Astrocyte of the cerebellum (primary cell): ENCODE measurements around the gene ZDHHC11B.
"Not testable (repeated sequence)": the region's sequence is repeated elsewhere in the genome, so short reads cannot be mapped to it uniquely, and the experiment has no call there.

Experiments used
- DNase-seq: peaks from one replicate; pipeline ENCODE4 v3.0.0-alpha.2; 2011; ENCODE audit warnings: low read depth
- H3K4me3 ChIP-seq: 2 replicates; pipeline ENCODE4 v1.5.1; 2011; ENCODE audit warnings: mild to moderate bottlenecking, low read depth, low read length, moderate library complexity
- in situ Hi-C: cut with HindIII; loops from 2 replicates; pipeline ENCODE4 v1.10.0; 2017; ENCODE audit warnings: low sequenced_read_pairs
- TF ChIP-seq, protein P1 (sequence below): IDR thresholded peaks from 2 replicates; pipeline ENCODE4 v1.5.1; 2012; ENCODE audit warnings: low read length, low read depth, moderate library complexity, mild to moderate bottlenecking; ENCODE audit errors: missing control alignments

The ZDHHC11B gene

DNA sequence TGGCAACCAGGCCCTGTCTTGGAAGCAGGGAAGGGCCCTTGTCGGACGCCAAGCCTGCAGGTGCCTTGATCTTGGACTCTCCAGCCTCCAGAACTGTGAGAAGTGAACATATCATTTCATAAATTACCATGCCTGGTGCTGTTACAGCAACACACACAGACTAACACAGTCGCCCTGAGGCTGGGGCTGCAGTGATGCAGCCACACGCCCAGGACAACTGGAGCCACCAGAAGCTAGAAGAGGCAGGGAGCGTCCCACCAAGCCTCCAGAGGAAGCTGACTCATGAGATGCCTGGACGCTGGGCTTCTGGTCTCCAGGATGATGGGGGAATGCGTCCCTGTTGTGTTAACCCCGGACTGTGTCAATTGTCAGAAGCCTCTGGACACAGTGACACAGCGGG, 5.6 kb downstream of the ZDHHC11B start:
- H3K4me3 ChIP-seq, in situ Hi-C loops, DNase-seq: not testable (repeated sequence)

DNA sequence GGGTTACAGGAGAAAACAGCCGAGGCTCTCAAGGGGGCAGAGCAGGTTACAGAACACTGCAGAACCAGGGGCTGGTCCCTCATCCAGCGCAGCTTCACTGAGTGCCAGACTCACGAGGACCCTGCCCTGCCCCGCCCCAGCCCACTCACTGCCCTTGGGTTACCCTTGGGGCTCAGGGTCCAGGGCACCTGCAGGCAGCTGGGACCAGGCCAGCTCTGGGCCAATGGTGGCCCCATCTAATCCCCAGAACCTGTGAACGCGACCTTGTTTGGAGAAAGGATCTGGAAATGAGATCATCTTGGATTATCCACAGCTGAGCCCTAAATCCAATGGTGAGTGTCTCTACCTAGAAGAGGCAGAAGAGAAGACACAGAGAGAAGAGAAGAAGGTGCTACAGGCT, 6.1 kb downstream of the ZDHHC11B start:
- DNase-seq, in situ Hi-C loops, H3K4me3 ChIP-seq: not testable (repeated sequence)

DNA sequence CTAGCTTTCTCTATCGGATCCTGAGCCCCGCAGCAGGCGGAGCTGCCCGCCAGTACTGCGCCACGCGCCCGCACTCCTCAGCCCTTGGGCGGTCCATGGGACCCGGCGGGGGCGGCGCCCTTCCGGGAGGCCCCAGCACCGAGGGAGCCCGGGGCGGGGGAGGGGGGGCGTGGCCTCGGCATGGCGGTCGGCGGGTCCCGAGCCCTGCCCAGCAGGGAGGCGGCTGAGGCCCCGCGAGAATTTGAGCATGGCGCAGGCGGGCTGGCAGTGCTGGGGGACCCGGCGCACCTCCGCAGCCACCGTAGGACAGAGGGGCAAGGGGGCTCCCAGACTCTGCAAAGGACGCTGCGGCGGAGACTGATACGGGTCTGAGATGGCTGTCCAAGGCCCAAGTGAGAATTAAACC, 6.8 kb downstream of the ZDHHC11B start:
- DNase-seq = no peak
- TF ChIP-seq, protein P1, sequence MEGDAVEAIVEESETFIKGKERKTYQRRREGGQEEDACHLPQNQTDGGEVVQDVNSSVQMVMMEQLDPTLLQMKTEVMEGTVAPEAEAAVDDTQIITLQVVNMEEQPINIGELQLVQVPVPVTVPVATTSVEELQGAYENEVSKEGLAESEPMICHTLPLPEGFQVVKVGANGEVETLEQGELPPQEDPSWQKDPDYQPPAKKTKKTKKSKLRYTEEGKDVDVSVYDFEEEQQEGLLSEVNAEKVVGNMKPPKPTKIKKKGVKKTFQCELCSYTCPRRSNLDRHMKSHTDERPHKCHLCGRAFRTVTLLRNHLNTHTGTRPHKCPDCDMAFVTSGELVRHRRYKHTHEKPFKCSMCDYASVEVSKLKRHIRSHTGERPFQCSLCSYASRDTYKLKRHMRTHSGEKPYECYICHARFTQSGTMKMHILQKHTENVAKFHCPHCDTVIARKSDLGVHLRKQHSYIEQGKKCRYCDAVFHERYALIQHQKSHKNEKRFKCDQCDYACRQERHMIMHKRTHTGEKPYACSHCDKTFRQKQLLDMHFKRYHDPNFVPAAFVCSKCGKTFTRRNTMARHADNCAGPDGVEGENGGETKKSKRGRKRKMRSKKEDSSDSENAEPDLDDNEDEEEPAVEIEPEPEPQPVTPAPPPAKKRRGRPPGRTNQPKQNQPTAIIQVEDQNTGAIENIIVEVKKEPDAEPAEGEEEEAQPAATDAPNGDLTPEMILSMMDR = no peak
- in situ Hi-C loops = no loop called here
- H3K4me3 ChIP-seq = no peak overlapping the region

DNA sequence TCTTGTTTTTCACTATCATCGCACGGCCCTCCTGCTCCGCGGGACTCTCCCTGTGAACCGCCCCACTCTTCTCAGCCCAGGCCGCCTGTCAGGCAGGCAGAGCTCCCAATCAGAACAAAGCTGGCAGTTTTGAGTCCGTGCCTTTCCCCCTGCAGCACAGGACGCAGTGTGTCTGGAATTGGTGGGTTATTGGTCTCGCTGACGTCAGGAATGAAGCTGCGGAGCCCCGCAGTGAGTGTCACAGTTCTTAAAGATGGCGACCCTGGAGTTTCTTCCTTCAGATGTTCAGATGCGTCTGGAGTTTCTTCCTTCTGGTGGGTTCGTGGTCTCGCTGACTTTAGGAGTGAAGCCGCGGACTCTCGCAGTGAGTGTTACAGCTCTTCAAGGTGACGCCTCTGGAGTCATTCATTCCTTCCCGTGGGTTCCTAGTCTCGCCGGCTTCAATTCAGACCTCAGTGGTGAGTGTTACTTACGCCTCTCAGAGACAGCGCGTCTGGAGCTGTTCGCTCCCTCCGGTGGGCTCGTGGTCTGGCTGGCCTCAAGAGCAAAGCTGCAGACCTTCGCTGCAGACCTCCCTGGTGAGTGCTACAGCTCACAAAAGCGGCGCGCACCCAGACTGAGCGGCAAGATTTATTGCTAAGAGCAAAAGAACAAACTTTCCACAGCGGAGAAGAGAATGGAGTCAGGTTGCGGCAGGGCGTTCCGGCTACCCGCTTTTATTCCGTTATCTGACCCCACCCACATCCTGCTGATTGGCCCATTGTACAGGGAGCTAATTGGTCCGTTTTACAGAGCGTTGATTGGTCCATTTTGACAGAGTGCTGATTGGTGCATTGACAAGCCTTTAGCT, 7.4 kb downstream of the ZDHHC11B start:
- DNase-seq = no peak
- no peak overlapping the region for H3K4me3 ChIP-seq
- TF ChIP-seq, protein P1 = no peak
- in situ Hi-C loops = no loop called here

DNA sequence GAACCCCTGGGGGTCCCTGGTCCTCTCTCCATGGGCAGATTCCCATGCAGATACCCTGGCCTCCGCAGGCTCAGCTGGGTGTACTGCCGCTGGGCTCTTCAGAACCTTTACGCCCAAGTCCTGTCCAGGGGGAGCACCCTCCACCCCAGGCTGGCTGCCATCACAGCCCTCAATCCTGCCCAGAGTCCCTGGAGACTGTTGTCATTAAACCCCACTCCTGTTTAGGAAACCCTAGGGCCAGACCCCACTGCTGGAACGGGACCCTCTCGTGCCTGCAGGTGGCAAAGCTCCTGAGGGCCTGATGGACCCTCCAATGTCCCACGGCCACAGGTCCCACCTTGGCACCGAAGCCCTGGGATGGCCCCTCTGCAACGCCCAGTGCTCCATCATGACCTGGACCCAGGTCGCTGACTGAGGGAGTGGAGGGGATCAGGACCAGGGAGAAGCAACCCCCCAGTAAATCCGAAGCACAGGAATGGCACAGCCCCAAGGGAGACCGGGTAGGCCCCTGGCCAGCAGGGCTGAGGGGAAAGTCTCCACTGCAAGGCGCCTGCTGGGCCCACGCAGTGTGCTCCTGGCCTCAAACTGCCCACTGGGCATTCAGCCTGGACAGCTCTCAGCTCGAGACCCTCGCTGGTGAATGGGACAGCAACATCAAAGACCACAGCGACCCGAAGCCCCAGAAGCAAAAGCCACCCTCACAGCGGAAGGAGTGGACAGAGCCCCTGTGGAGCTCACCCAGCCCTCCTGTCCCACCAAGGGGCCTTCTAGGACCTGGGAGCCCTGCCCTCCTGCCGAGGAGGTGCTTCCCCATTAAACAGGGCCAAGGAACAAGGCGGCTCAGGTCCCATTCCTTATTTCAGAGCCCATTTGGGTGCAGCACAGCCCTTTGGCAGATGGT, 8.3 kb downstream of the ZDHHC11B start:
- in situ Hi-C loops = no loop called here
- TF ChIP-seq, protein P1 = no peak
- H3K4me3 ChIP-seq = no peak overlapping the region
- no peak for DNase-seq

DNA sequence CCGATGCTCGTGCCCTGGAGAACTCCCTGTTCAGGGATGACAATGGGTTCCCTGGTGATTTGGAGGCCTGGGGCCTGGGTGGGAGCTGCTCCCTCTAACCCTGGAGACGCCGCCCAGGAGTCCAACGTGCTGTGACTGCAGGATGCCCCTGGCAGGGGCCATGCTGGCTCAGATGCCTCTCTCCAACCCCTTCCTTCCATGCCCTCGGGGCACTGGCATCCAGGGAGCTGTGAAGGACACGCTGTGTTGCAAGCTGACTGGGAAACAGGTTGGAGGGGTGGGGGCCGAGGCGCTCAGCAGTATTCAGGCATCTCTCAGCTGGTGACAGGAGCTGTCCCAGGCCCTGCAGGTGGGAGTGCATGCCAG, 9.0 kb downstream of the ZDHHC11B start:
- DNase-seq, H3K4me3 ChIP-seq, in situ Hi-C loops: not testable (repeated sequence)

DNA sequence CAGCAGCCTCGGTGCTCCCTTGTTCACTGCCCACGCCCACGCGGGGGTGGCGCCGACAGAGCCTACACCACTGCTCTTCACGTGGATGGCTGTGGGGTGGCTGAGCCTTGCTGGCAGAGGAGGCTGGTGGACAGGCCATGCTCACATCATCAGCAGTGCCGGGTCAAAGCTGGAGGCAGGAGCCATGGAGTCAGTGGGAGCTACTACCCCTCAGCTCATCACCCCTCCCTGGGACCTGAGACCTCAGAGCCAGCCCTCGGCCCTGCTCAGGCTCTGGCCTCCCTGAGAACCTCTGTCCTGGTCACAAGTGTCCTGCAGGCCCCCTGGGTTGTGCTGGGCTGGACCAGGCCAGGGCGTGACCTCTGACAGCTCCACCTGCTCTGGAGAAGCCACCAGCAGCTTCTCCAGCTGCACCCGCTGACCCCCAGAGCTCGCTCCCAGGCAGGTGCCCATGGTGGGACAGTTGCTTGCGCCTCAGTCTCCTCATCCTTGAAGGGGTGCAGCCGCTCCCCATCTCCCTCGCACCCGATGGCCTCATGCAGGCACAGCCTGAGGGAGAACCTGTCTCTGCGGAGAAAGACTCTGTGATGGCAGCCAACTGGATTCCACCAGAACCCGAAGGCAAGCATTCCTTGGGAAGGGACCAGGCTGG, 9.5 kb downstream of the ZDHHC11B start:
- in situ Hi-C loops, H3K4me3 ChIP-seq, DNase-seq: not testable (repeated sequence)

DNA sequence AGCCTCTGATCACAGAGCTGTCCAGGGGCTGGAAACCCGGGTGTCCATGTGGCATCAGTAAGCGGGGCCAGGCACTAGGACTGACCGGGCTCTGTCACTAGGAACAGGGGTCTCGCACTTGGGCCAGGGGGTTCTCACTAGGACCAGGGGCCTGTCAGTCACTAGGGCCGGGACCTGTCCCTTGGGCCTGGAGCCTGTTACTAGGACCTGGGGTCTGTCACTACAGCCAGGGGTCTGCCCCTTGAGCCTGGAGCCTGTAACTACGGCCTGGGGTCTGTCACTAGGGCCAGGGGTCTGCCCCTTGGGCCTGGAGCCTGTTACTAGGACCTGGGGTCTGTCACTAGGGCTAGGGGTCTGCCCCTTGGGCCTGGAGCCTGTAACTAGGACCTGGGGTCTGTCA, 10.2 kb downstream of the ZDHHC11B start:
- H3K4me3 ChIP-seq, DNase-seq, in situ Hi-C loops: not testable (repeated sequence)
